ENCODE measurements around the gene FHAD1. TPM values are rescaled to one million over a fixed set of nuclear protein-coding genes. Genes with fewer than 3 reads are reported as not detected.

Gene FHAD1
- total RNA-seq, 1 experiment from 2014 or later, result 1.9 TPM

GRCh38 chr1:15426492-15427279 is 179.7 kb downstream of the FHAD1 start:
- no peak overlapping the region for H3T11ph ChIP-seq (ENCODE audit: low read length)
- H3K27ac ChIP-seq (ENCODE audit: insufficient read length, low read depth, low read length), result no peak overlapping the region
- no peak overlapping the region for H3K4me3 Mint-ChIP-seq
- H3K4ac ChIP-seq (ENCODE audit: low read depth, low read length), result no peak overlapping the region
- no peak overlapping the region for H2AFZ ChIP-seq (ENCODE audit: low read length)
- WGBS (ENCODE audit: extremely low coverage, insufficient read length, low lambda C conversion rate), result no CpG with 5 or more reads among the region's 30 CpGs
- no peak overlapping the region for H2BK120ac ChIP-seq (ENCODE audit: low read depth, low read length, poor library complexity, severe bottlenecking)
- no peaks in the 10 kb centered on the region for H3K79me2 ChIP-seq (ENCODE audit: insufficient read depth, low read length)
- no peak overlapping the region for H3K56ac ChIP-seq (ENCODE audit: insufficient read length, low read depth, low read length)
- H3K14ac ChIP-seq (ENCODE audit: insufficient read depth, low read length), result no peak overlapping the region; the same call in 1 of the 2 replicates
- H3K36me3 Mint-ChIP-seq (ENCODE audit: insufficient read depth in 1 of 3, low read depth in 3 of 3), result peaks cover 0 to 4% (median 4%) of the 10 kb centered on the region in 3 experiments; a peak in 5 of 7 replicates
- no peak overlapping the region for H4K91ac ChIP-seq (ENCODE audit: insufficient read length, low read depth, low read length)
- H3K4me1 ChIP-seq (ENCODE audit: insufficient read depth, low read length), result no peaks in the 10 kb centered on the region
- H4K5ac ChIP-seq (ENCODE audit: insufficient read length, low read depth, low read length), result no peak overlapping the region
- H2BK15ac ChIP-seq (ENCODE audit: low read depth, low read length), result no peak overlapping the region
- no peak overlapping the region for H3K18ac ChIP-seq (ENCODE audit: insufficient read length, low read depth, low read length)
- H3K27me3 Mint-ChIP-seq (ENCODE audit: low read depth), result peaks cover 2% of the 10 kb centered on the region; the same call in 1 of the 2 replicates
- no peaks in the 10 kb centered on the region for H3K79me1 ChIP-seq (ENCODE audit: insufficient read depth, low read depth, low read length, poor library complexity, severe bottlenecking)
- H3K4me2 ChIP-seq (ENCODE audit: insufficient read depth, insufficient read length, low read length), result no peak overlapping the region
- no peaks in the 10 kb centered on the region for H4K20me1 ChIP-seq (ENCODE audit: control insufficient read depth, insufficient read depth, insufficient read length)
- H3K9ac ChIP-seq (ENCODE audit: extremely low read depth, insufficient read length, low read length), result no peak overlapping the region
- no peaks in the 10 kb centered on the region for H3K9me3 ChIP-seq (ENCODE audit: control insufficient read depth, low read depth, low read length)
- no peaks in the 10 kb centered on the region for H3K23me2 ChIP-seq (ENCODE audit: insufficient read length, low read depth, low read length, poor library complexity, severe bottlenecking)
- no peaks in the 10 kb centered on the region for H3K27me3 ChIP-seq (ENCODE audit: insufficient read depth, low read length)
- H3K23ac ChIP-seq (ENCODE audit: insufficient read length, low read depth, low read length), result no peak overlapping the region
- H4K8ac ChIP-seq (replicated peaks; ENCODE audit: insufficient read length, low read depth, low read length), result no peak overlapping the region
- TF ChIP-seq, protein P1, sequence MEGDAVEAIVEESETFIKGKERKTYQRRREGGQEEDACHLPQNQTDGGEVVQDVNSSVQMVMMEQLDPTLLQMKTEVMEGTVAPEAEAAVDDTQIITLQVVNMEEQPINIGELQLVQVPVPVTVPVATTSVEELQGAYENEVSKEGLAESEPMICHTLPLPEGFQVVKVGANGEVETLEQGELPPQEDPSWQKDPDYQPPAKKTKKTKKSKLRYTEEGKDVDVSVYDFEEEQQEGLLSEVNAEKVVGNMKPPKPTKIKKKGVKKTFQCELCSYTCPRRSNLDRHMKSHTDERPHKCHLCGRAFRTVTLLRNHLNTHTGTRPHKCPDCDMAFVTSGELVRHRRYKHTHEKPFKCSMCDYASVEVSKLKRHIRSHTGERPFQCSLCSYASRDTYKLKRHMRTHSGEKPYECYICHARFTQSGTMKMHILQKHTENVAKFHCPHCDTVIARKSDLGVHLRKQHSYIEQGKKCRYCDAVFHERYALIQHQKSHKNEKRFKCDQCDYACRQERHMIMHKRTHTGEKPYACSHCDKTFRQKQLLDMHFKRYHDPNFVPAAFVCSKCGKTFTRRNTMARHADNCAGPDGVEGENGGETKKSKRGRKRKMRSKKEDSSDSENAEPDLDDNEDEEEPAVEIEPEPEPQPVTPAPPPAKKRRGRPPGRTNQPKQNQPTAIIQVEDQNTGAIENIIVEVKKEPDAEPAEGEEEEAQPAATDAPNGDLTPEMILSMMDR (conservative IDR thresholded peaks at IDR 0.05), result no peak
- no peak overlapping the region for H2BK12ac ChIP-seq (ENCODE audit: insufficient read length, low read depth, low read length)
- H3K9me3 Mint-ChIP-seq, result peaks cover 0 to 1% of the 10 kb centered on the region in 2 experiments; a peak in 2 of 5 replicates
- H3K4me1 Mint-ChIP-seq, result peaks cover 8 to 12% of the 10 kb centered on the region in 2 experiments
- no peak overlapping the region for H2AK5ac ChIP-seq (ENCODE audit: insufficient read length, low read length)
- H3K27ac Mint-ChIP-seq, result peak overlapping the region; percentile 6 to 88 (median 78); a peak in 4 of 7 replicates
- no peak overlapping the region for H2BK20ac ChIP-seq (ENCODE audit: low read depth, low read length, poor library complexity, severe bottlenecking)
- DNase-seq, result no peak
- H2BK5ac ChIP-seq (ENCODE audit: insufficient read length, low read length), result no peak overlapping the region
